SIG-M5 (cell line): ENCODE data around the gene CLEC19A.

ENCODE experiments used
- DNase-seq: peaks from one replicate; lab custom pipeline; 2025; lab: John Stamatoyannopoulos, UW

The CLEC19A gene

DNA sequence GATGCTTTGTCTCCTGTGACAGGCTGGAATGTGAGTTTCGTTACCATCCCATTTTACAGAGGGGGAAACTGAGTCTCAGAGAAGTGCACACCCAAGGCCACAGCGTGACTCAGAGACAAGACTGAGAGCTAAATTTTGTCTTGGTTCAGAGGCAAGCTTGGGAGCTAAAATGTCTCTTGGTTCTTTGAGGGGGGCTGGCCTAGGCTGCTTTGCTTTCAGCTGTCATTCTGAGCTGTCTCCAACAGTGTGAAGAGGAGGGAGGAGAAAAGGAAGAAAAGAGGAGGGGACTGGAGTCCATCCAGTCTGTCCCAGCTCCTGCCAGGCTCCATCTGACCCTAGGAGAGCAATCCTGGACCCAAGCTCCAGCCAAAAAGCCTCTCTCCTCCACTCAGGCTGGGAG lies at the start of gene CLEC19A:
Gene CLEC19A, plus strand, starts transcription at position 301 of the 400 bp plus-strand sequence. CDS start 121 bp downstream, outside the sequence.
- DNase-seq = no peak

DNA sequence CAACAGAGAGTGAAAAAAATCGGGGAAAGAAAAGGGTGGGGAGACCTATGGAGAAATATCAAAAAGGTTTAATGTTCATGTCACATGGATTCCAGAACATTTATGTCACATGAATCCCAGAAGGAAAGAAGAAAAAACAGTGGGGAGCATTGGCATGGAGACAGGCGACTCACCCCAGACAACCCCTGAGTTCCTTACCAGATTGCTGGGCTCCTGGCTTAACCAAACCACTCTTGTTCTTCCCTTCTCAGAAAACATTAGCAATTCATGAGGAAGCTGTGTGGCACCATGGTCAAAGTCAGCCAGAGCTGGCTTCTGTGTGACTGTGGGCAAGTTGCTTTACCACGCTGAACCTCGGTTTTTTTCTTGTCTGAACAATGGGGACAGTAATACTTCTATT lies 49.6 kb upstream of the CLEC19A start:
- no peak for DNase-seq

DNA sequence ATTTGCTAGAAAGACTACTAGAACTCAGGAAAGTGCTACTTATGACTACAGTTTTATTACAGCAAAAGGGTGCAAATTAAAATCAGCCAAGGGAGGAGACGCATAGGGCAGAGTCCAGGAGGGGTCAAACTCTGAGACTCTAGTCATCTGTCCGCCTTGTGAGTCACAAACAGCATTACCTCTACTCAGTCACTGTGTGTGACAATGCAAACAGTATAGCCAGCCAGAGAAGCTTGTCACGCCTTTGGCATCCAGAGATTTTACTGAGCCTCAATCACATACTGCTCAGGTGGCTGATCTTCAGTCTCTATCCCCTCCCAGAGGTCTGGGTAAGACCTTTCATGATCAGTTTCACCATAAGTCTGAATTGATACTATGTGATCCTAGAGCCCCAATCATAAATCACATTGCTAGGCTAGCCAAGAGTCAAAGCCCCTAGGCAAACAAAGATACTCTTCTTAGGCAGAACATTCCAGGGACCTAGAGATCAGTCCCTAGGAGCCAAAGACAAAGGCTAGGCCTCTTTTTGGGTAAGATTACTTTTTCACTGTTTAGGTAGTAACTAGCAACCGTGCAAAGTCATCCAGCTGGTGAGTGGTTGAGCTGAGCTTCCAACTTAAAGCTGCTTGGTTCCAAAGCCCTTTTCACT lies 48.8 kb upstream of the CLEC19A start:
- no peak for DNase-seq

DNA sequence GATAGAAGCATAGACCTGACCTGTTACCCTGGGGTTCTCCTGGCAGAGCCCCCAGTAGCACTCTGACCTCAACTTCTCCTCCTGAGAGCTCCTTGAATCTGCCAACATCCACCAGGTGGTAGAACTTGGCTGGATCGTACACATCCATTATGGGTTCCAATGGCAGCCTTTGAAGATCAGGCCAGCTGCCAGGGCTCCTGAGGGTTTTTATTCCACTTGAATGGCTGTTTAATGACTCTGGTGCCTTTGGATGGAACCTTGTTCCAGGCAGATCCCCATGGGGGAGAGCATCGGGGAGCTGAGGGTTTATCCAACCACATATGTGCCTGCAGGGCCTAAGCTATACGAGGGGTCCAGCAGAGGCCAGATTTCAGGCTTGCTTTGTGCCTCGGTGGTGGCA lies 47.1 kb upstream of the CLEC19A start:
- DNase-seq = no peak

DNA sequence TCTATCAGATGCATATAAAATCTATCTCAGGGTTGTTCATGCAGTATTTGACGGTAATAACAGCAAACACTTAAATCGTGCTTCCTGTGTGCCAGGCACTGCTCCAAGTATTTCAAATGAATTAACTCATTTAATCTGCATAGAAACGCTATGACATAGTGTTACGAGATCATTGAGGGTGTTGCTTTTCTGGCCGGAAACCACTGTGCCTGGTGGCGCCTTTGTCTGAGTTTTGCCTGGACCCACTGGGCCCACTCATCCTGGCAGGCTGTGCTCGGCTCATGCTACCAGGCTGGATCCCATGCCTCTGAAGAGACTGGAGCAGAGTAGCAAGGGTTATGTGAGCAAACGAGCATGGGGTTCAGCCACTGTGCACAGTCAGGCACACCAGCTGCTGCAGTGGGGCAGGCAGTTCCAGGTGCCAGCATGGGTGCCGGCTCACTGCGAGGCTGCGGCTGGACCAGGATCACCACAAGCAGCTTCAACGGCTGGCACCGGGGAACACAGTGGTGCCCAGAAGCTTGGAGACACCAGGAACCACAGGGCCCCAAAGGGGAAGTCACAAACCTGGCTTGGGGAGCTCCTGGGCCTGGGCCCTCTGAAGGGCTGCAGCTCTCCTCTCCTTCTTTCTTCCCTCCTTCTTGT lies 45.9 kb upstream of the CLEC19A start:
- no peak for DNase-seq

DNA sequence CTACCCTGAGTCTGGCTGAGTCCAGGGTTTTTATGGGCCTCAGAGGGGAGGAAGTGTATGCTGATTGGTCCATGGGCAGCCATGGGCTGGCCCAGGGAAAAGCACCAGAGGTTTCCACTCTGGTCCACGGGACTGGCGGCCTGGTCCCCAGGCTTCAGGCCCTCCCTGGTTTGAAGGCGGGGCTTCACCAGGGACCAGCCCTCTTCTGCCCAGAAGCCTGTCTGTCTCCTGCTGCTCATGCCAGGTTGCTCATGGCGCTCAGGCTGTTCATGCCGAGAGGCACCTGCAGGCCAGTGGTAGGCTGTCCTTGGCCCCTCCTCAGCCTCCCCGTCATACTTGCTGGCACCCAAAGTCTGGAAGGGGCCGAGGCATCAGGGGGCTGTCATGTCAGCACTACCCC lies 45.0 kb upstream of the CLEC19A start:
- DNase-seq = no peak

DNA sequence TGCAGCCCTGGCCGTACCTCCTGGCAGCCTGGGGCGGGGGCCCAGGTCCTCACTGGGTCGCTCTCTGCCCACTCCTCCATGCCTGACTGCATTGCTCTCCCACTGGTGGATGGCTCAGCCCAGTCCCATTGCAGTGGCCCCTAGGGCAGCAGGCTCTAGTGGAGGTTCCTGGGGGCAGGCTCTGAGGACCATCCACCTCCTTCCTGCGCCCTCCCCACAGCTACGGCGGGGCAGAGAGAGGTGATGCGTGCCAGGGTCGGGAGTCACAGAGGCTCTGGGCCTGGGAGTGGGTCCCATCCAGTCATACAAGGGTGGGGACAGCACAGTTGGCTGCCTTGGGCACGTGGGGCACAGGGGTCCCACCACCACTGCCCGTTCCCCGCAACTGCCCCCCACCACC lies 44.0 kb upstream of the CLEC19A start:
- DNase-seq = no peak

DNA sequence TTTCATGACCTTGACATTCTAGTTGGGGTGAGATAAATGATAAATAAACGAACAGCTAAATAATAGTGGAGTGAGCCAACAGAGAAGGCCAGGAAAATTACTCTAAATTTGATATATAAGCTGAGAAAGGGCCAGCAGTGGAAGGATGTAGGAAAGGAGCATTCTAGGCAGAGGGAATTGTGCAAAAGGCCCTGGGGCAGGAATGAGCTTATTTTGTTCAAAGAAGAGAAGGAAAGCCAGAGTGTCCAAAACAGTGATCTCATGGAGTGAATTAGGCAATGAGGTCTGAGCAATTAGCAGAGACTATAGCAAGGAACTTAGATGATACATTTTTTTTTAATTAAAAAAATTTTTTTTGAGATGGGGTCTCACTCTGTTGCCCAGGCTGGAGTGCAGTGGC lies 43.3 kb upstream of the CLEC19A start:
- DNase-seq = no peak

DNA sequence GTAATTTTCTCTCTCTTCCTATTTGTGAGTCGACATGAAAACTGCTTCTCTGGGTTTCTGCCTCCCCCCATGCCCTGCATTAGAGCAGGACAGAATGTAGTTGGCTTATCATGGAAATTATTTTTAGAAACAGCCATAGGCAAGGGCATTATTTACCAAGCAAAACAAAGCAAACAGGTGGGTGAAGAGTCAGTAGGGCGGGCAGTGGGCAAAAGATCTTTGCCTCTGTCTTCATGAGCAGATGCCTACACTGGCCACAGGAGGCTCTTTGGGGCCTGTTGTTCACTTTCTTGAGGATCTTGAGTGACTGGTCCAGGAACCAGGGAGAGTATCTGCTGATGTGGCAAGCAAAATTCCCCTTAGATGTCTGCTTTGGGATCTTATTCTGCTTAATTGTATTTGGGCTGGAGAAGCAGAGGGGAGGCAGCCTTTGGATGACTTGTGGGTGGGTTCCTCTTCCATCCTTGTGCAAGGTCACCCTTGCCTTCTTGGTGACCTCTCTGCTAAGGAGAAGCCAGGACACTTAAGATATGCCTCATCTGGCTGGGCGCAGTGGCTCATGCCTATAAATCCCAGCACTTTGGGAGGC lies 42.5 kb upstream of the CLEC19A start:
- no peak for DNase-seq

DNA sequence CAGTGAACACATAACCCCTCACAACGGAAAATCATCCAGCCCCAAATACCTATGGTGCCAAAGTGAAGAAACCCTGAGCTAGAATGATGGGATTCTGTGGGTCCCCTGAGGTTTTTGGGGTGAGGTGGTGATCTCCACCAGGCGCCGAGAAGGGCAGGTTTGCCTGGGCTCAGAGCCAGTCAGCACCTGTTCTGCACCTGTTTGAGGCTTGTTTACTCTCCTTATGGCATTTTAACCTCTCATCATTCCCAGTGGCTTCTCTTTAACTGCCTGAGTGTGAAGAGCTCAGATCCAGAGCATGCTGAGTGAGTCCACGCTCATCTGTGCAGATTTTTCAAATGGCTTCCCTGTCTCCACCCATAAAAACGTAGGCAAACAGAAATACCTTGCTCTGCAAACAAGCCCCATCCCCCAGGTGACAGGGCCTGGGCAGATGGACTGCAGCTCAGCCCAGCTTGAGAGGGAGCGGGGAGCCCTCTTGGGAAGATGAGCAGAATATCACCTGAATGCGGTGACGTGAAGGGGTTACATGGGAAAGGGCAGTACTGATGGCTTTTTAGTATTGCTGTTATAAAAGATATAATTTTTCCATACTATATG lies 40.1 kb upstream of the CLEC19A start:
- no peak for DNase-seq

DNA sequence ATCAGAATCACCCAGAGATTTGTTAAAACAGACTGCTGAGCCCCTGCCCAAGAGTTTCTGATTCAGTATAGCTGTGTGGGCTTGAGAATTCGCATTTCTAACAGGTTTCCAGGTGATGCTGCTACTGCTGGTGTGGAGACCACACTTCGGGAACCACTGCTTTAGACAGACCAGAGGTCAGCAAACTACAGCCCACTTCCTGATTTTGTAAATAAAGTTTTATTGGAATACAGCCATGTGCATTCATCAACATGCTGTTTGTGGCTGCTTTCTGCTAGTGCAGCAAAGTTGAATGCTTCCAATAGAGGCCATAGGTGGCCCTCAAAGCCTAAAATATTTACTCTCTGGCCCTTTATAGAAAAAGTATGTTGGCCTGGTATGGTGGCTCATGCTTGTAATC lies 32.6 kb upstream of the CLEC19A start:
- DNase-seq = no peak

DNA sequence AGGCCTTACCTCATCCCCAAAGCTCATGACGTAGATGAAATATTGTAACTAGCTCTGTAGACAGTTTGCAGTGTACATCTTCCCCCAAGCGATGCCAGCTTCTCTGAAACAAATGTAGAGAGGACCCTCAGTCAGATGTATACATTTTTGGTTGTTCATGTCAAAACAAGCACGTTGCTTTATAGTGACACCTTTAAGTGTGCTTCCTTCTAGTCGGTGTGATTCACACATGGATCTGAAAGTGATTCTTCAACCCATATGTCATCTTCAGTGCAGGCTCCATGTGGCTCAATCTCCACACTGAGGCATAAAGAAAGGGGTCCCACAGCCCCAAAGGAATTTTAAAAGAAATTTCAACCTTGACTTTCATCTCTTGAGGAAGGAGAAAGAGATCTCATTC lies 30.9 kb upstream of the CLEC19A start:
- DNase-seq = no peak

DNA sequence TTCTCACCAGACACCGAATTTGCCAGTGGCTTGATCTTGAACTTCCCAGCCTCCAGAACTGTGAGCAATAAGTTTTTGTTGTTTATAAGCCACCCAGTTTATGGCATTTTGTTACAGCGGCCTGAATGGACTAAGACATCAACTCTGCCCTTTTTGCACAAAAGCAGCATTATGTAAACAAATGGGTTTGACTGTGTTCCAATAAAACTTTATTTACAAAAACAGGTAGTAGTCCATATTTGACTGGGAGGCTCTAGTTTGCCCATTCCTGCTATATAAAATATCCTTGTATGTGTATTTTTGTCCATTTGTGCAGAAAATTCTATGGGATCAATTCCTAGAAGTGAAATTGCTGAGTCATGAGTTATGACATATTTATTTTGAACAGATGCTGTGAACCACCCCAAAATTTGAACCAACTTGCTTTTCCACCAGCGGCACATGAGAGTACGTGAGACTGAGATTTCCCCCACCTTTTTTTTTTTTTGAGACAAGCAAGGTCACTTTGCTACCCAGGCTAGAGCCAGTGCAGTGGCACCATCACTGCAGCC lies 21.3 kb upstream of the CLEC19A start:
- DNase-seq = no peak

DNA sequence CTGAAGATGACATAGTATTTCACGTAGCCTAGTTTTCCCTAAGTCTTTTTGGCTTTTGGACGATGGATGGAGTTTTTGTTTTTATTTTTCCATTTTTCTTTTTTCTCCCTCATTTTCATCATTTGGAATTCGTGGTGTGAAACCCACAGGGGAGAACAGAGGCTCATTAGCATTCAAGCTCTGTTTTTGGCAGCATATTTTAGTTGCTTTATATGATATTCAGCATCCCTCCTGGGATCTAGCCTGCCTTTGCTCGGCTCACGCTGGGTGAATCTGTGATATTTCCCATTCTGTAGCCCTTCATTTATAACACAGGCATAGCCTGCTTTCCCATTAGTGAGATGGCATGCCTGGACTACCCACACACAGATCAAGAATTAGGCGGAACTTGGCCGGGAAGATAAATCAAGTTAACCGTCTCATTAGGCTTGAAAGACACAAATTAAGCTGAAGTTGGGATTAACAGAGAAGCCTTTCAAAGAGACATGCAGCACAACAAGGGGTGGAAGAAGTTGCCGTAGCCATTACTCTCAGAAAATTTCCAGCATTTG lies 20.1 kb upstream of the CLEC19A start:
- DNase-seq = no peak

DNA sequence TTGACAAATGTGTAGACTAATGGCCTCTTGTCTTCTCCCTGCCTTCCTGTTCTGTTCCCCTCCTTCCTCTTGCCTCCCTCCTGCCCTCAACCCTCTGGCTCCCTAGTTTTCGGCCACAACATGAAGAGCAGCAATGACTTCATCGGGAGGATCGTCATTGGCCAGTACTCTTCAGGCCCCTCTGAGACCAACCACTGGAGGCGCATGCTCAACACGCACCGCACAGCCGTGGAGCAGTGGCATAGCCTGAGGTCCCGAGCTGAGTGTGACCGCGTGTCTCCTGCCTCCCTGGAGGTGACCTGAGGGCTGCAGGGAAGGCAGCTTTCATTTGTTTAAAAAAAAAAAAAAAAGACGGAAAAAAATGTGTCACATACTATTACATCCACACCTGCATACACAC lies 18.8 kb upstream of the CLEC19A start:
- no peak for DNase-seq

DNA sequence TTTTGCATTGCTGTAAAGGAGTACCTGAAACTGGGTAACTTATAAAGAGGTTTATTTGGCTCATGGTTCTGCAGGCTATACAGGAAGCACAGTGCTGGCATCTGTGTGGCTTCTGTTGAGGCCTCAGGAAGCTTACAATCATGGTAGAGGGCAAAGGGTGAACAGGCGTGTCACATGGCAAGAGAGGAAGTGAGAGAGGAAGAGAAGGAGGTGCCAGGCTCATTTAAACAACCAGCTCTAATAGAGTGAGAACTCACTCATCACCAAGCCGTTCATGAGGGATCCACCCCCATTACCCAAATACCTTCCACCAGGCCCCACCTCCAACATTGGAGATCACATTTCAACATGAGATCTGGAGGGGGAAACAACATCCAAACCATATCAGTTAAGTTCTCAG lies 16.4 kb upstream of the CLEC19A start:
- no peak for DNase-seq

DNA sequence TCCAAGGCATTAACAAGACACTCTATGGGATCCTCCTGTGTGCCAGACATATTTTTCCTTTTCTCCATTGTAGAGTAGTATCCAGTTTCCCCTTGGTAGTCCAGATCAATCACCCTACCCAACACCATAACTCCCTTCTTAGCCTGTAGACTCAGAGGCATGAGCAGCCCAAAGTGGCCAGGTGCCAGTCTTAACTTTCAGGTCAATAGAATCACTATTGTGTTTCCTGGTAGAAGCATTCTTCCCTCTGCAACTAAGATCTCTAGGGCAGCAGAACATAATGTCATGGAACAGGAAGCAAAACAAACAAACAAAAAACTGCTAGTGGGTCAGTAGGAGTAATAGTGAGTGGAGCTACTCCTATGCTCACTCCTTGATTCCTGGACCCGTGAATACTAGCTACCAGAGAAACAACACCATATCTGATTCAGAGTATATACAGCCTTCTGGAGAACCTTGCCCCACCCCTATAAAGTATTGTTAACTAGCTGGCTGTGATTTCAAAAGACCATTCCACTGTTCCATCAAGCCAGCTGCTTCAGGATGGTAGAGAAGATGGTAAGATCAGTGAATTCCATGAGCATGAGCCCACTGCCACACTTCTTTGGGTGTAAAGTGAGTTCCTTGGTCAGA lies 11.2 kb upstream of the CLEC19A start:
- no peak for DNase-seq

DNA sequence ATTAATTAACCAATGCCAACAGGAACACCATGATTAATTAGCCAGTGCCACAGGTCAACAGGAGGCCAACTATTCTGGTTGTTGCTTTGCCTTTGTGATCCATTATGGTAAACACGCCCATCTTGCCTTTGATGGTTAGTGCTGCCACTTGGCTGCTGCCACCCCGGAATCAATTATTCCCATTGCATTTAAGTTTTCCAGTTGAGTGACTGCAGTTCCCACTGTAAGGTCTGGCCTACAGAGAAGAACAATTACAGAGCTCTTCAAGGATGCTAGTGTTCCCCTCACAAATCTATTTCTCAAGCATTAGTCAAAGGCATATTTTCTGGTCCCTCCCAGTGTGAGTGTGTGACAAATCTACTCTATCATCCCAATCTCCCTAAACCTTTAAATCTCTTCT lies 7.1 kb upstream of the CLEC19A start:
- no peak for DNase-seq

DNA sequence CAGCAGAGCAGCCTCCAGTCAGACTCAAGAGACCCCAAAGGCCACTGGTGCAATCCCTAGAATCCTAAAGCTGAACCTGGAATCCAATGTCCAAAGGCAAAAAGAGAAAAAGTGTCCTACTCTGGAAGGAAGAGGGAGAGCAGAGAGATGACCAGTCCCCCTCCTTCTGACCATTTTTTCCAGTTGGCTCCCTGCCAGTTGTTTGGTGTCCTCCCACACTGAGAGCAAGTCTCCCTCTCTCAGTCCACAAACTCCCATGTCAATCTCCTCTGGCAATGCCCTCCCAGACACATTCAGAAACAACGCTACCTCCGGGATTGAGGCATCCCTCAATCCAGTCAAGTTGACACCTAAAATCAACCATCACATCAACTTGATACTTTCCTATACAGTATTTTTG lies 4.3 kb upstream of the CLEC19A start:
- DNase-seq = no peak

DNA sequence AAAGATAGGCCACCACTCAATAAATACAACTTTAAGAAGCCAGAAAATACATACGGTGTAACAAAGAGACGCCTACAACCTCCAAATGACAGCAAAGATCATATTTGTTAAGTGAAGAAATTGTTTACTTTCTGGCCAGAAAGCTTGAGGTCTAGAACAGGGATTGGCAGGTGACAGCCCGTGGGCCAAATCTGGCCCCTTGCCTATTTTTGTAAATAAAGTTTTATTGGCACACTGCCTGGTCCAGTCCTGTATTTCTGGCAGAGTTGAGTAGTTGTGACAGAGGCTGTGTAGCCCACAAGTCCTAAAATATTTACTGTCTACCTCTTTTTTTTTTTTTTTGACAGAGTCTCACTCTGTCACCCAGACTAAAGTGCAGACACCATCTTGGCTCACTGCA lies 3.4 kb upstream of the CLEC19A start:
- DNase-seq = no peak

DNA sequence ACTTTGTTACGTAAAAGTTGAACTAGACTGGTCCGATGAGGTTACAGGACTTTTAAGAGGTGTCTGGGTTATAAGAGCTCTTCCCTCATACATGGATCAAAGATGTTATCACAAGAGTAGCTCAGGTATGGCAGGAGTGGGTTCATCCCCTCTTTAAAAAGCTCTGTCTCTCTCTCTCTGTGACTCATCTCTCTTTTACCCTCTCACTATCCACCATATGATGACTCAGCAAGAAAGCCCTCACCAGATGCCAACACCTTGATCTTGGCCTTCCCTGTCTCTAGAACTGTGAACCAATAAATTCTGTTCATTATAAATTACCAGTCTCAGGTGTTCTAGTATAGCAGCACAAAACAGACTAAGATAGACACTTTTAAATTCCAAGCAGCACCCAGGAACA lies 1.9 kb upstream of the CLEC19A start:
- no peak for DNase-seq

DNA sequence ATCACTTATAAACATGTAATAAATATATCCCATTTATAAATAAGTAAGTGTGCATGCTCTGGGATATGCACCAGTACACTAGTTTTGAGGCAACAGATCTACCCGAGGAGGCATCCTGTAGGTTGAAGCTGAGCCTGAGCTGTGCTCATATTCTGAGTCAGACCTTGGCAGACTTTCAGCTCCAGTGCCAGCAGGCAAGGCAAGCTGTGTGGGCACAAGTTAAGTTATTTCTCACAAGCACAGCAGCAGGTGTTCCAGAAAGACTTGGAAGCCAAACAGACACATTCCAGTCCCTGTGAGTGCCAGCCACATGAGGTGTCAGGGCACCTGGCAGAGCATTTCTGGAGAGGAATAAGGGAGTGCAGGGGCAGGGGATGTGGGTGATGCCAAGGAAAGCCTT lies 1.3 kb upstream of the CLEC19A start:
- DNase-seq = no peak
